ENCODE results near the gene ADGRG7. TPM values are rescaled to one million over a fixed set of nuclear protein-coding genes. Genes with fewer than 3 reads are reported as not detected.

The ADGRG7 gene
- polyA plus RNA-seq, 1 donor (not counting 4 experiments of a cell fraction or from before 2014, with no cell fraction given) = 0.03 TPM

- no peak overlapping the region for H3K27ac ChIP-seq (ENCODE audit: control insufficient read depth, insufficient read depth, low read length)
Measured at GRCh38 chr3:100637197-100637631, 27.8 kb downstream of the ADGRG7 start.

DNA sequence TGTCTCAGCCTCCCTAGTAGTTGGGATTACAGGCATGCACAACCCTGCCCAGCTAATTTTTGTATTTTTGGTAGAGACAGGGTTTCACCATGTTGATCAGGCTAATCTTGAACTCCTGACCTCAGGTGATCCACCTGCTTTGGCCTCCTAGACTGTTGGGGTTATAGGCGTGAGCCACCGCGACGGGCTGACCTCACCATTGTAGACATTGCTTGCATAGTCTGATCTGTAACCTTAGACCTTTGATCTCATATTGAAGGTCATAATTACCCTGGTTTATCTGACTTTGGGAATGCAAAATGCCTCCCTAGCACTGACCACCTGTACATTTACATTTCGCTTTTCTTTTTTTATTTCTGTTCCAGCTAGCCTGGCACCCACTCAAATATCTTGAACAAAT lies 31.2 kb downstream of the ADGRG7 start:
- no peak for TF ChIP-seq EZH2 (IDR thresholded peaks at IDR 0.05; ENCODE audit: low read length)
- TF ChIP-seq, protein P1, sequence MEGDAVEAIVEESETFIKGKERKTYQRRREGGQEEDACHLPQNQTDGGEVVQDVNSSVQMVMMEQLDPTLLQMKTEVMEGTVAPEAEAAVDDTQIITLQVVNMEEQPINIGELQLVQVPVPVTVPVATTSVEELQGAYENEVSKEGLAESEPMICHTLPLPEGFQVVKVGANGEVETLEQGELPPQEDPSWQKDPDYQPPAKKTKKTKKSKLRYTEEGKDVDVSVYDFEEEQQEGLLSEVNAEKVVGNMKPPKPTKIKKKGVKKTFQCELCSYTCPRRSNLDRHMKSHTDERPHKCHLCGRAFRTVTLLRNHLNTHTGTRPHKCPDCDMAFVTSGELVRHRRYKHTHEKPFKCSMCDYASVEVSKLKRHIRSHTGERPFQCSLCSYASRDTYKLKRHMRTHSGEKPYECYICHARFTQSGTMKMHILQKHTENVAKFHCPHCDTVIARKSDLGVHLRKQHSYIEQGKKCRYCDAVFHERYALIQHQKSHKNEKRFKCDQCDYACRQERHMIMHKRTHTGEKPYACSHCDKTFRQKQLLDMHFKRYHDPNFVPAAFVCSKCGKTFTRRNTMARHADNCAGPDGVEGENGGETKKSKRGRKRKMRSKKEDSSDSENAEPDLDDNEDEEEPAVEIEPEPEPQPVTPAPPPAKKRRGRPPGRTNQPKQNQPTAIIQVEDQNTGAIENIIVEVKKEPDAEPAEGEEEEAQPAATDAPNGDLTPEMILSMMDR (optimal IDR thresholded peaks at IDR 0.05 in 1 of 3, IDR thresholded peaks at IDR 0.05 in 1 of 3, conservative IDR thresholded peaks at IDR 0.05 in 1 of 3; ENCODE audit: extremely low read depth in 1 of 3, insufficient read depth in 2 of 3, low read length in 3 of 3) = no peak
- Histone ChIP-seq H3K4me3 (ENCODE audit: control insufficient read depth in 2 of 3, extremely low read depth in 1 of 3, insufficient read depth in 2 of 3, low read depth in 1 of 3, low read length in 3 of 3) (no peak overlapping the region), H2AFZ (ENCODE audit: control insufficient read depth, low read length) (no peak overlapping the region), H3K9me1 (ENCODE audit: control insufficient read depth, extremely low read depth, insufficient read depth, low read length) (no peaks in the 10 kb centered on the region), H3K9me3 (ENCODE audit: control insufficient read depth, low read depth, low read length) (no peaks in the 10 kb centered on the region), H3K4me1 (ENCODE audit: control insufficient read depth, extremely low read depth, insufficient read depth, low read length) (no peaks in the 10 kb centered on the region), H3K27me3 (ENCODE audit: control insufficient read depth, extremely low read depth, insufficient read depth, low read length) (no peaks in the 10 kb centered on the region), H3K27ac (ENCODE audit: control insufficient read depth, insufficient read depth, low read length) (no peak overlapping the region), H3K4me2 (ENCODE audit: control insufficient read depth, extremely low read depth, insufficient read depth, low read depth, low read length) (no peak overlapping the region), H3K36me3 (ENCODE audit: control insufficient read depth in 2 of 2, extremely low read depth in 1 of 2, insufficient read depth in 2 of 2, low read length in 2 of 2) (no peaks in the 10 kb centered on the region), H3K9ac (ENCODE audit: control insufficient read depth, extremely low read depth, insufficient read depth, low read length) (no peak overlapping the region), H3K79me2 (ENCODE audit: control insufficient read depth, insufficient read depth, low read length) (no peaks in the 10 kb centered on the region), H4K20me1 (ENCODE audit: control insufficient read depth, extremely low read depth, insufficient read depth, low read length) (no peaks in the 10 kb centered on the region)
- FAIRE-seq (no peak), DNase-seq (ENCODE audit: low read depth, low spot score) (no peak)
- dilution Hi-C loops (cut with MboI; ENCODE audit: extremely low pct_ligation_motif_present, low sequenced_read_pairs) = no loop called here

More at GRCh38 chr3:100637197-100637631, 27.8 kb downstream of the ADGRG7 start:
- Histone ChIP-seq H3K9me1 (ENCODE audit: control insufficient read depth, extremely low read depth, insufficient read depth, low read length) (no peaks in the 10 kb centered on the region), H2AFZ (ENCODE audit: control insufficient read depth, low read length) (no peak overlapping the region), H3K79me2 (ENCODE audit: control insufficient read depth, insufficient read depth, low read length) (no peaks in the 10 kb centered on the region), H3K4me1 (ENCODE audit: control insufficient read depth, extremely low read depth, insufficient read depth, low read length) (no peaks in the 10 kb centered on the region), H3K9me3 (ENCODE audit: control insufficient read depth, low read depth, low read length) (no peaks in the 10 kb centered on the region), H4K20me1 (ENCODE audit: control insufficient read depth, extremely low read depth, insufficient read depth, low read length) (no peaks in the 10 kb centered on the region), H3K27me3 (ENCODE audit: control insufficient read depth, extremely low read depth, insufficient read depth, low read length) (no peaks in the 10 kb centered on the region), H3K4me3 (ENCODE audit: control insufficient read depth in 2 of 3, extremely low read depth in 1 of 3, insufficient read depth in 2 of 3, low read depth in 1 of 3, low read length in 3 of 3) (no peak overlapping the region), H3K36me3 (ENCODE audit: control insufficient read depth in 2 of 2, extremely low read depth in 1 of 2, insufficient read depth in 2 of 2, low read length in 2 of 2) (no peaks in the 10 kb centered on the region), H3K9ac (ENCODE audit: control insufficient read depth, extremely low read depth, insufficient read depth, low read length) (no peak overlapping the region), H3K4me2 (ENCODE audit: control insufficient read depth, extremely low read depth, insufficient read depth, low read depth, low read length) (no peak overlapping the region)
- dilution Hi-C loops (cut with MboI; ENCODE audit: extremely low pct_ligation_motif_present, low sequenced_read_pairs) = no loop called here
- no peak for TF ChIP-seq EZH2 (IDR thresholded peaks at IDR 0.05; ENCODE audit: low read length)
- TF ChIP-seq, protein P1 (optimal IDR thresholded peaks at IDR 0.05 in 1 of 3, IDR thresholded peaks at IDR 0.05 in 1 of 3, conservative IDR thresholded peaks at IDR 0.05 in 1 of 3; ENCODE audit: extremely low read depth in 1 of 3, insufficient read depth in 2 of 3, low read length in 3 of 3) = no peak
- FAIRE-seq = no peak
- no peak for DNase-seq (ENCODE audit: low read depth, low spot score)

All from keratinocyte (primary cell).